ENCODE measurements around the gene OR4N2.
"Not testable (repeated sequence)": the region's sequence is repeated elsewhere in the genome, so short reads cannot be mapped to it uniquely, and the experiment has no call there.

The OR4N2 gene

GRCh38 chr14:19828314-19828713, 24.7 kb downstream of the OR4N2 start:
- DNase-seq (ENCODE audit: low spot score) = no peak
- in situ Hi-C loops (cut with MboI; ENCODE audit: low pct_unique_long_range_greater_than_20kb, low sequenced_read_pairs, unreplicated experiment) = no loop called here
- no peak for TF ChIP-seq CTCF (IDR thresholded peaks at IDR 0.05; ENCODE audit: extremely low read depth, insufficient read depth, missing control alignments)

- not testable (repeated sequence) for DNase-seq (ENCODE audit: low spot score)
Observed at GRCh38 chr14:19834203-19834848, 30.8 kb downstream of the OR4N2 start.

GRCh38 chr14:19838433-19838832, 34.9 kb downstream of the OR4N2 start:
- TF ChIP-seq CTCF (IDR thresholded peaks at IDR 0.05; ENCODE audit: extremely low read depth, insufficient read depth, missing control alignments) = no peak
- in situ Hi-C loops (cut with MboI; ENCODE audit: low pct_unique_long_range_greater_than_20kb, low sequenced_read_pairs, unreplicated experiment) = no loop called here
- DNase-seq (ENCODE audit: low spot score) = no peak

More at GRCh38 chr14:19834203-19834848, 30.8 kb downstream of the OR4N2 start:
- in situ Hi-C loops (cut with MboI; ENCODE audit: low pct_unique_long_range_greater_than_20kb, low sequenced_read_pairs, unreplicated experiment) = not testable (repeated sequence)

GRCh38 chr14:19851365-19851764, 47.8 kb downstream of the OR4N2 start:
- in situ Hi-C loops (cut with MboI; ENCODE audit: low pct_unique_long_range_greater_than_20kb, low sequenced_read_pairs, unreplicated experiment) = no loop called here
- no peak for TF ChIP-seq CTCF (IDR thresholded peaks at IDR 0.05; ENCODE audit: extremely low read depth, insufficient read depth, missing control alignments)
- DNase-seq (ENCODE audit: low spot score) = no peak

GRCh38 chr14:19866061-19866669, 62.6 kb downstream of the OR4N2 start:
- DNase-seq (ENCODE audit: low spot score); in situ Hi-C loops (cut with MboI; ENCODE audit: low pct_unique_long_range_greater_than_20kb, low sequenced_read_pairs, unreplicated experiment): not testable (repeated sequence)

GRCh38 chr14:19873178-19873577, 69.6 kb downstream of the OR4N2 start:
- in situ Hi-C loops (cut with MboI; ENCODE audit: low pct_unique_long_range_greater_than_20kb, low sequenced_read_pairs, unreplicated experiment) = no loop called here
- TF ChIP-seq CTCF (IDR thresholded peaks at IDR 0.05; ENCODE audit: extremely low read depth, insufficient read depth, missing control alignments) = no peak
- DNase-seq (ENCODE audit: low spot score) = no peak

- in situ Hi-C loops (cut with MboI; ENCODE audit: low pct_unique_long_range_greater_than_20kb, low sequenced_read_pairs, unreplicated experiment) = no loop called here
- no peak for TF ChIP-seq CTCF (IDR thresholded peaks at IDR 0.05; ENCODE audit: extremely low read depth, insufficient read depth, missing control alignments)
- no peak for DNase-seq (ENCODE audit: low spot score)
Observed at GRCh38 chr14:19874842-19875241, 71.3 kb downstream of the OR4N2 start, which contains the start of gene OR4K2. Gene OR4K2 (plus strand): TSS chr14:19875142. CDS start chr14:19876268, 1,126 bp downstream.
